NCI-H748 (cell line): ENCODE results near the gene ASMTL.
"Not testable (repeated sequence)": the region's sequence is repeated elsewhere in the genome, so short reads cannot be mapped to it uniquely, and the experiment has no call there.

Experiments
- DNase-seq: peaks from one replicate; lab custom pipeline; 2025; ENCODE audit not compliant: unreplicated experiment; lab: John Stamatoyannopoulos, UW

Gene ASMTL

GRCh38 chrX:1452516-1453394 lies at the start of gene ASMTL:
ASMTL (minus strand) TSS chrX:1452909; CDS start chrX:1452840, 69 bp downstream.
- no peak for DNase-seq

GRCh38 chrX:1502241-1502640 lies 49.5 kb upstream of the ASMTL start:
- no peak for DNase-seq

- no peak for DNase-seq
These were observed 48.3 kb upstream of the ASMTL start for GRCh38 chrX:1500701-1501624.

DNA sequence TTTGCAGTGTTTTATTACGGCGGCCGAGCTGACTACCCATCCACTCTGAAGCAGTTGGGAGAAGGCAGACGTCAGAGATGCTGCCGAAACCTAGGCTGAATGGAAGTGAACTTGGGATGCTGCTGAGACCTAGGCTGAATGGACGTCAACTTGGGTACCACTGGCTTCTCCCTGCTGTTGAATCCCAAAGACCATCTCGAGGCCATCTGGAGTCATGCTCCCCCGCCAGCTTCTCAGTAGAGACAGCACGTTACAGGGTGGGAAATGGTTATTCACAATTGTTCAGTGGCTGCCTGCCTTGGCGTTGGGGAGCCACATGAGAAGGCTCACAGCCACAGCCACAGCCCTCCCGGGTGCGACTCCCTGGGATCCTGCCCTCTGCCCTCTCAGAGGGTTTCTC lies 43.4 kb upstream of the ASMTL start:
- DNase-seq = no peak

DNA sequence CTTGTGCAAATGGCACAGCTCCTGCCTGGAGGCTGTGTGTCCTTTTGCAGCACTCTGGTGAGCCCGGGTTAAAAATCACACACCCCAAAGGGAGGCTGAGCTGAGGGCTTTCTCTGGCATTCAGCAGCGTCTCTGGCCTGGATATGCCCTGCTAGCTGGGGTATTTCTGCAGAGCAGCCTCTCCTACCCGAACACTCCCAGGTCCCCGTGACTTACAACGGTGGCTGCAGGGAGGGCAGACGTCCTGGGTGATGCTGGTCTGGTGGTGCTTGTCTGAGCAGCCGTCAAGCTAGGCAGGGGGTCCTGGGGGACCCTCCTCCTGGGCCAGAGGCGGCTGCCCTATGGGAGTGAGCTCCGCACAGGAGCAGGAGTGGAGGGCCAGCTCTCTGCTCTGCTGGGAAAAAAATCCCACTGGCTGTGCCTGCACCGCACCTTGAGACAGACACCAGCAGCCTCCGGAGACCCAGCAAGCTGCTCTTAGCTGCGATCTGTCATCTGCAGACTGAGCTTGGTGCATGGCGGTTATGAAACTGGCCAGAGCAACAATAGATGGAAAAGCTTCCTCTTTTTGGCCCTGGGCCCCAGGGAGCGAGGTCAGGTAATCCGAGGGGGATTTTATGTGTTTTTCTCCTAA lies 41.3 kb upstream of the ASMTL start:
- DNase-seq = no peak

DNA sequence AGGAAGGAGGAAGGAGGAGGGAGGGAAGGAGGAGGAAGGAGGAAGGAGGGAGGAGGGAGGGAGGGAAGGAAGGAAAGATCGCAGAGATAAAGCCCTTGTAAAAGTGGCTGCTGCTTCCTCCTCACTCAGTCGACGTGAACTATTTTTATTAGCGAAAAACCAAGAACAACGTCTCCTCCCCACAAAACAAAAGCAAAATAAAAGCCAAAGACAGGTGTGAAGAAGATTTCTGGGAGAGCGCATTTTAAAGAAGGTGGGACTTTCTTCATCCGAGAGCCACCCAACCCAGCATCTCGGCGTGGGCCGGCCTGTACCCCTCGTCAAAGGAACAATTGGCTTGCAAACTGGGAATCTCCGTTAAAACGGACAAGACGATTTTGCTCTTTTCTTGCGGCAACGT lies 40.7 kb upstream of the ASMTL start:
- no peak for DNase-seq

- DNase-seq = no peak
These were observed 39.8 kb upstream of the ASMTL start for GRCh38 chrX:1492421-1493012.

GRCh38 chrX:1491851-1492349 lies 39.2 kb upstream of the ASMTL start:
- DNase-seq = no peak

DNA sequence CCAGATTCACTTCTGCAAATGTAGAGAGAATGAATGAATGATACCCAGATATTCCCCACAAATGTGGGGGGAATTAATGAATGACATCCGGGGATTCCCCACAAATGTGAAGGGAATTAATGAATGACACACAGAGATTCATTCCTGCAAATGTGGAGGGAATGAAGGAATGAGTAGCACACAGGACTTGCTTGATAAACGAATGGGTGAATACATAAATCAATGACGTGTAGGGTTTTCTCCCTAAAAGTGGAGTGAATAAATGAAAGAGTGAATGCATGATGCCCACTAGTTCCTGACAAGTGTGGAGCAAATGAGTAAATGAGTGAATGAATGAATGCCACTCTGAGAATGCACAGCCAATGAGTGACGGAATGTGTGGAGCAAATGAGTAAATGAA lies 38.5 kb upstream of the ASMTL start:
- not testable (repeated sequence) for DNase-seq

- DNase-seq = not testable (repeated sequence)
These were observed 38.0 kb upstream of the ASMTL start for GRCh38 chrX:1490723-1491122.

DNA sequence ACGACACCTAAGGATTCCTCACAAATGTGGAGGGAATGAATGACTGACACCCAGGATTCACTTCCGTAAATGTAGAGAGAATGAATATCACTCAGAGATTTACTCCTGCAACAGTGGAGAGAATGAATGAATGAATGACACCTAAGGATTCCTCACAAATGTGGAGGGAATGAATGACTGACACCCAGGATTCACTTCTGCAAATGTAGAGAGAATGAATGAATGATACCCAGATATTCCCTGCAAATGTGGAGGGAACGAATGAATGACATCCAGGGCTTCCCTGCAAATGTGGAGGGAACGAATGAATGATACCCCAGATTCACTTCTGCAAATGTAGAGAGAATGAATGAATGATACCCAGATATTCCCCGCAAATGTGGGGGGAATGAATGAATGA lies 36.6 kb upstream of the ASMTL start:
- DNase-seq = not testable (repeated sequence)

GRCh38 chrX:1488745-1489144 lies 36.0 kb upstream of the ASMTL start:
- no peak for DNase-seq

DNA sequence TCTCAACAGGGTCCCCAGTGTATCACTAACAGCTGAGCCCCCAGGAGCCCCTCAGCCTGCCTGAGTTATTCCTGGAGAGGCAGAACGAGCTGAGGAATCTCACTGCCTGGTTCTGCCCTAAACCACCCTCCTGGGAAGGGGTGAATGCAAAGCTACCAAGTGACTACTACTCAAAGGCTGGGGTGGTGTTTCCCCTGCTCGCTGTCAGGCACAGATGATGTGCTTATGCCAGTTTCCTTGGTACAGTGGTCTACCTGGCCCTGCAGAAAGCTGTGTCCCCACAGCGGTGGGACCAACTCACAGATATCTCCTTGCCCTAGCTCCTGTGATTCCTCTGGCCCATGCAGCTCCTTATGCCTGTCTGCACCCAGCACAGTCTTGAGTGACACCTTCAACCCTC lies 35.4 kb upstream of the ASMTL start:
- DNase-seq = no peak

DNA sequence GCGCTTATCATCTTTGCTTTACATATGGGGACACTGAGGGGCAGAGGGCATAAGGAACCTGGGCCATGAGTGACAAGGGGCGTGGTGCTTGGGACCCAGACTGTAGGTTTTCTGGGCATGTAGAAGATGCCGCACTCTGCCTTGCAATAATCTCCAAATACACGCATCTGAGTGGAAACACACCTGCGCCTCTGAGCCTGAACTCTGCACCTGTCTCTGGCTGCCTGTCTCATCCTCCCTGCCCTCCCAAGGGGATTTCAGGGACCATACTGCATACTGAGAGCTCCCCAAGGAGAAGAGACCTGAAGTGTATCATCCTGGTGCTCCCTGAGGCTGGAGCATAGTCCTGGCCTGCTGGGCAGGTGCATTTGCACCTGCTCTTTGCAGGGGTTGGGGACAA lies 34.7 kb upstream of the ASMTL start:
- DNase-seq = no peak

DNA sequence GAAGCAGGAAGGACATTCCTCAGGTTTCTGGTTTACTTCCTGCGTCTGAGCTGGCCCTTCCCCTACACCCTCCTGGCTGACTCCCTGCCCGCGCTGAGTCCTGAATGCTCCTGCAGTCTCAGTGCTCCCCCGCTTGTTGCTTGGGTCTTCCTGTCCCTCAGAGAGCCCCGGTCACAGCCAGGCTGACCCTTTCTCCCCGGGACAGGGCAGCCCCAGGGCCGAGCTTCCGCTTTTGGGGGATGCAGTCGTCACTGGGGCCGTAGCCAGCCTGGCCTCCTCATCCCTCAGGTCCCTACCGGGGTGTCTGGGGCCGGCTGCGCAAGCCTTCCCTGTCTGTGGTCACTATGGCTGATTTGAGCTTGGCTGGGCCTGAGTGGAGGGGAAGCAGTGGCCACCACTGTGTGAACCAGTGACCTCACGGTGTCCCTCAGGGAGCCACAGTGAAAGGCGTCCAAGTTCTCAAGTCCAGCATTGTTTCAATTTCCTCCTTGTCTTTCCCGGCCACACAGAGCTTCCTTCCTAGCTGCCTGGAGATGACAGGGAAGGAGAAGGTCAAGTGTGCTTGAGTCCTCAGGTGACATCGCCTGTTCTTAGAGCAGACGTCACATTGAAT lies 34.1 kb upstream of the ASMTL start:
- no peak for DNase-seq

- no peak for DNase-seq
These were observed 33.5 kb upstream of the ASMTL start for GRCh38 chrX:1486177-1486576.

DNA sequence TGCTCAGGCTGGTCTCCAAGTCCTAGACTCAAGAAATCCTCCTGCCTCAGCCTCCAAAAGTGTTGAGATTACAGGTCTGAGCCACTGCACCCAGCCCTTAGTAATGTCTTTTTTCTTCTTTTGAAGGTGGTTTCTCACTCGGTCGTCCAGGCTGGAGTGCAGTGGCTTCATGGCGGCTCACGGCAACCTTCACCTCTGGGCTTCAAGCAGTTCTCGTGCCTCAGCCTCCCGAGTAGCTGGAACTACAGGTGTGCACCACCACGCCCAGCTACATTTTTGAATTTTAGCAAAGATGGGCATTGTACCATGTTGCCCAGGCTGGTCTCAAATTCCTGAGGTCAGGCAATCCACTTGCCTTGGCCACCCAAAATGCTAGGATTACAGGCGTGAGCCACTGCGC lies 32.3 kb upstream of the ASMTL start:
- DNase-seq = no peak

GRCh38 chrX:1484638-1485019 lies 31.9 kb upstream of the ASMTL start:
- no peak for DNase-seq

DNA sequence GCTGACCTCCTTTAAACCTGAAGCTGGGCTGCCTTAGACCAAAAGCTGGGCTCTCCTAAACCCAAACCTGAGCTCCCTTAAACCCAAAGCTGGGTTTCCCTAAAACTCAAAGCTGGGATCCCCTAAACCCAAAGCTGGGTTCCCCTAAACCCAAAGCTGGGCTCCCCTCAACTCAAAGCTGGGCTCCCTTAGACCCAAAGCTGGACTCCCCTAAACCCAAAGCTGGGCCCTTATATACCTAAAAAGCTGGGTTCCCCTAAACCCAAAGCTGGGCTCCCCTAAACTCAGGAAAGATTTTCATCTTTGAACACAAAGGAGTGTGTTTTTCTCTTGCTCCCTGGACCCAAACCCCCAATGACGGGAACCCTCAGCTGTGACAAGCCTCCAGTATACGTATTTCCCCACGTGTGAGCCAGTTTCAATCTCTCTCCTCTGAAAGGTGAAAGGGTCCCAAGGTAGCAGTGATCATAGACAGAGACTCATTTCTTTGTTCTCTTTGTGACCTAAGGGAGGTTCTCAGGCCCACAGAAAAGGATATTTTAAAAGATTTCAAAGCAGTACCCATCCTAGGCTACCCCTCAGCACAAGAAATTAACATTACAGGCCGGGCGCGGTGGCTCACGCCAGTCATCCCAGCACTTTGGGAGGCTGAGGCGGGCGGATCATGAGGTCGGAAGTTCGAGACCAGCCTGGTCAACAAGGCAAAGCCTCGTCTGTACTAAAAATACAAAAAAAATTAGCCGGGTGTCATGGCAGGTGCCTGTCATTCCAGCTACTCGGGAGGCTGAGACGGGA lies 31.3 kb upstream of the ASMTL start:
- no peak for DNase-seq

DNA sequence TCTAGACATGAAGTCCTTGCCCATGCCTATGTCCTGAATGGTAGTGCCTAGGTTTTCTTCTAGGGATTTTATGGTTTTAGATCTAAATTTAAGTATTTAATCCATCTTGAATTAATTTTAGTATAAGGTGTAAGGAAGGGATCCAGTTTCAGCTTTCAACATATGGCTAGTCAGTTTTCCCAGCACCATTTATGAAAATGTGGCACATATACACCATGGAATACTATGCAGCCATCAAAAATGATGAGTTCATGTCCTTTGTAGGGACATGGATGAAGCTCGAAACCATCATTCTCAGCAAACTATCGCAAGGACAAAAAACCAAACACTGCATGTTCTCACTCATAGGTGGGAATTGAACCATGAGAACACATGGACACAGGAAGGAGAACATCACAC lies 29.8 kb upstream of the ASMTL start:
- DNase-seq = not testable (repeated sequence)
